KOPT-K1 (cell line): ENCODE data around the gene KCNJ5.

Experiments used
- H3K27ac ChIP-seq: fragments of 200-600 bp; sonication (generic); 2 replicates; pipeline ENCODE4 v1.5.1; 2016; ENCODE audit warnings: antibody characterized with exemption, mild to moderate bottlenecking, low read depth, low read length; ENCODE audit not compliant: poor library complexity, severe bottlenecking
- H3K36me3 ChIP-seq: fragments of 200-600 bp; sonication (generic); 2 replicates; pipeline ENCODE4 v1.5.1; 2017; ENCODE audit warnings: antibody characterized with exemption, mild to moderate bottlenecking, low read length, moderate library complexity; ENCODE audit not compliant: insufficient read depth
- H3K9me3 ChIP-seq: fragments of 200-600 bp; sonication (generic); 2 replicates; pipeline ENCODE4 v1.5.1; 2017; ENCODE audit warnings: antibody characterized with exemption, low read length, mild to moderate bottlenecking; ENCODE audit not compliant: insufficient read depth, poor library complexity, severe bottlenecking

The KCNJ5 gene

GRCh38 chr11:128956401-128957201 is 65.4 kb downstream of the KCNJ5 start:
- no peaks in the 10 kb centered on the region for H3K36me3 ChIP-seq
- H3K27ac ChIP-seq = no peak overlapping the region
- H3K9me3 ChIP-seq = no peaks in the 10 kb centered on the region

DNA sequence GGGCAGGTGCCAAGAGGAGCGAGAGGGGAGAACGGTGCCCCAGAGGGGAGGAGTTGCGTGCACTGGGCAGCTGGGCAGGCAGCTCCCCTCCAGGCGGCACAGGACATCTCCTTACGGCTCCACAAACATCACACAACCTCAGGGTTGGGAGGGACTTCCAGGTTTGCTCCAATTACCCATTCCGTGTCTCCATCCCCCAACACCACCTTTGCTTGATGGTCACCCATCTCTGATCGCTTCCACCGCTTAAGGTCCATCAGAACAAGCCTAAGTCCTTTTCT is 66.0 kb downstream of the KCNJ5 start:
- Histone ChIP-seq H3K36me3 (no peaks in the 10 kb centered on the region), H3K9me3 (no peaks in the 10 kb centered on the region), H3K27ac (no peak overlapping the region)

GRCh38 chr11:128961645-128962044 is 70.5 kb downstream of the KCNJ5 start:
- Histone ChIP-seq H3K9me3 (no peaks in the 10 kb centered on the region), H3K36me3 (no peaks in the 10 kb centered on the region), H3K27ac (no peak overlapping the region)

GRCh38 chr11:128962896-128963295 is 71.7 kb downstream of the KCNJ5 start:
- no peaks in the 10 kb centered on the region; the same call in 1 of the 2 replicates for H3K36me3 ChIP-seq
- no peaks in the 10 kb centered on the region for H3K9me3 ChIP-seq
- peak overlapping the region; percentile 73 for H3K27ac ChIP-seq

- Histone ChIP-seq H3K9me3 (no peaks in the 10 kb centered on the region), H3K27ac (peak overlapping the region; percentile 73), H3K36me3 (peaks cover 6% of the 10 kb centered on the region; the same call in 1 of the 2 replicates)
Measured at GRCh38 chr11:128963744-128964325, 72.7 kb downstream of the KCNJ5 start.

GRCh38 chr11:128964463-128964930 is 73.3 kb downstream of the KCNJ5 start:
- no peaks in the 10 kb centered on the region for H3K9me3 ChIP-seq
- H3K36me3 ChIP-seq = peaks cover 13% of the 10 kb centered on the region
- peak overlapping the region; percentile 73 for H3K27ac ChIP-seq

DNA sequence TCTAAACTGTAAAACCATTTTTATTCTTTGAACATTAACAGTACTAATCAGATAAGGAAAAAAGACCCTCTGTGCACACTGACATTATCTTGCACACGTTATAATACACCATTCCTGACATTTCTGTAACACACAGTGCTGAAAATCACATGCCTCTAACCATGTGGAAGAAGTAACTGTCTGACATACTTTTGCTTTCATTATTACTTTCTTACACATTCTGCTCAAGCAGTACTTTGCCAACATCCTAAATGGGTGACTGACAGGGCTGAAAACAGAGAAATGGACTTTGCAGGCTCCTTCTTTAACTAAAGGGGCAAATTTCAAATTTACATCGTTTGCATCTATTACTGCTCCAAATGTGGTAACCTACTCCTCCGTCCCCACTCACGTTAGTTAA is 74.3 kb downstream of the KCNJ5 start:
- peak overlapping the region; percentile 73 for H3K27ac ChIP-seq
- H3K9me3 ChIP-seq = no peaks in the 10 kb centered on the region
- peaks cover 23% of the 10 kb centered on the region for H3K36me3 ChIP-seq

DNA sequence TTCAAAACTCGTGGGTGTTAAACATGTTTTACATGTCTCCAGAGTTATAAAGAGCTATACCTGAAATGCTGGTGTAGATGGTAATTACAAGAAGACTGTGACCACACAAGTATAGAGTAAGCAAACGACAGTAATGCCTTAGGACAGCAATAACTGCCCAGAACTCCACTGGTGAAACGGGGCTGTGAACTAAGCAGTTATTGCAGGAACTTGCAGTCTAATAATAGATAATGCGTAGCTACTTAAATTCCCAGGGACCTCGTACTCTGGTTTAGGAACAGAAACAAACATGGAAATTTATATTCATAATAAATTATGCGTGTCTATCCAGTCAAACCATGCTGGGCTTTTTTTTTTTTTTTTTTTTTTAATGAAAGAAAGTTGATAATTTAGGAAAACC is 76.4 kb downstream of the KCNJ5 start:
- Histone ChIP-seq H3K36me3 (peaks cover 43% of the 10 kb centered on the region), H3K27ac (no peak overlapping the region), H3K9me3 (no peaks in the 10 kb centered on the region)

DNA sequence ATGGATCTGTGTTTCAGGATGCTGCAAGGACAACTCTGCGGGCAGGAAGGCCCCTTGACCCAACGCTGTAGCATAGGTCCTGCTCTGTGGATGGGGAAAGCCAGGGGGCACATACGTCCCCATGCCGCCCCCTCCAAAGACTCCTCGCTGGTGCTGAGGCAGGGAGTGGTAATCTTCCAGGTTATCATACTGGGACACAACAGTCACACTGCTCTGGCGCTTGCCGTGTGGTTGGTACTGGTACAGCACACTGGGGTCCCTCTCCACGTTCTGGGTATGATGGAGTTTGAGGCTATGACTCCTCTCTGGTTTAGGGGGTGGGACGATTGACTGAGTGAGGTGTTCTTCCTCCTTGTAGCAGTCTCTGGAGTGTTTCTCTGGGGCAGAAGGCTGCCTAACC is 77.8 kb downstream of the KCNJ5 start:
- no peaks in the 10 kb centered on the region for H3K9me3 ChIP-seq
- no peak overlapping the region for H3K27ac ChIP-seq
- H3K36me3 ChIP-seq = peaks cover 56% of the 10 kb centered on the region
